H1 (cell line): ENCODE data around the gene EPHA6.

Source experiments
- EZH2 ChIP-seq: fragments of 200-600 bp; sonication (generic); IDR thresholded peaks from 2 replicates; pipeline ENCODE4 v1.7.1; 2012; ENCODE audit warnings: low read depth, mild to moderate bottlenecking, moderate library complexity, low read length, inconsistent platforms; ENCODE audit not compliant: severe bottlenecking
- POLR2A ChIP-seq, 2 experiments: IDR thresholded peaks; 1 replicate in 1 of 2; 2 replicates in 1 of 2; pipeline ENCODE4 v1.6.1; 2011; ENCODE audit warnings: low read depth in 2 of 2, low read length in 2 of 2, mild to moderate bottlenecking in 2 of 2; ENCODE audit errors: control extremely low read depth in 1 of 2
- SP2 ChIP-seq: IDR thresholded peaks from 2 replicates; pipeline ENCODE4 v1.6.1; 2012; ENCODE audit warnings: mild to moderate bottlenecking, low read length, inconsistent platforms

DNA sequence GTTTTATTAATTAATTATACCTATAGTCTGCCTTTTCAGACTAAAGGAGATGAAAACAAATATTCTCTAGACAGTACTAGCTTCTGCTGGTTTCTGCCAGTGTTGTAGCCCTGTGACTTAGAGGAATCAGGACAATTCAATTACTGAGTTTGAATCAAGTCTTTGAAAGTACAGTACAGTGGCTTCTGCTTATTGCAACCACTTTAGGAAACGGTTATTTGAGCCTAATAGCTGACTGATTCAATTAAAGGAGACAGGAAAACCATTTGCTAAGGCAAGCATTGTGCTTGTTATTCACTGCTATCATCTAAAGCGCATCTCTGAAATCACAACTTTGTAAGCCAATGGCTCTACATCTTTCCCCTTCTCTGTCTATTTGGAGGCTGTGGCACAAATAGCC, 860.1 kb downstream of the EPHA6 start:
- TF ChIP-seq POLR2A (IDR thresholded peaks at IDR 0.05; ENCODE audit: control extremely low read depth in 1 of 2, low read depth in 2 of 2, low read length in 2 of 2) (no peak), SP2 (no peak), EZH2 (no peak)
